HL-60 (cell line): ENCODE results near the gene SLC52A3.
"Not testable (repeated sequence)": the region's sequence is repeated elsewhere in the genome, so short reads cannot be mapped to it uniquely, and the experiment has no call there.

Experiments
- DNase-seq, 2 experiments: peaks; one replicate each; pipeline ENCODE4 v3.0.0-alpha.2; 2010 to 2020; ENCODE audit warnings: low read depth in 1 of 2, low spot score in 1 of 2
- H3K27ac ChIP-seq: fragments of 250-450 bp; sonication (Bioruptor Pico); replicated peaks from 2 replicates; pipeline ENCODE4 v1.5.1; 2020; ENCODE audit warnings: mild to moderate bottlenecking, moderate library complexity
- H3K27me3 ChIP-seq: fragments of 250-450 bp; sonication (Bioruptor Pico); 2 replicates; pipeline ENCODE4 v1.5.1; 2021; ENCODE audit warnings: mild to moderate bottlenecking, moderate library complexity; ENCODE audit not compliant: insufficient read depth, poor library complexity, severe bottlenecking
- H3K4me3 ChIP-seq: replicated peaks from 2 replicates; pipeline ENCODE4 v1.5.1; 2011; ENCODE audit warnings: mild to moderate bottlenecking, control low read depth, low read length; ENCODE audit not compliant: insufficient read depth
- CTCF ChIP-seq: IDR thresholded peaks from one replicate; pipeline ENCODE4 v1.5.1; 2011; ENCODE audit warnings: low read length, control low read depth, inconsistent platforms; ENCODE audit not compliant: insufficient read depth
- GABPA ChIP-seq: IDR thresholded peaks from 2 replicates; pipeline ENCODE4 v1.6.1; 2012; ENCODE audit warnings: low read depth
- POLR2AphosphoS5 ChIP-seq: IDR thresholded peaks from 2 replicates; pipeline ENCODE4 v1.6.1; 2012; ENCODE audit warnings: low read depth
- REST ChIP-seq: IDR thresholded peaks from 2 replicates; pipeline ENCODE4 v1.6.1; 2012; ENCODE audit warnings: low read depth; ENCODE audit not compliant: insufficient replicate concordance
- SPI1 ChIP-seq: IDR thresholded peaks from 2 replicates; pipeline ENCODE4 v1.6.1; 2012; ENCODE audit warnings: low read depth, mild to moderate bottlenecking, borderline replicate concordance

Gene SLC52A3

GRCh38 chr20:813390-813789, 45.1 kb upstream of the SLC52A3 start:
- TF ChIP-seq REST (no peak), CTCF (no peak), SPI1 (no peak), GABPA (no peak), POLR2AphosphoS5 (no peak)
- no peak for DNase-seq
- Histone ChIP-seq H3K4me3 (no peak overlapping the region), H3K27ac (no peak overlapping the region), H3K27me3 (no peaks in the 10 kb centered on the region)

DNA sequence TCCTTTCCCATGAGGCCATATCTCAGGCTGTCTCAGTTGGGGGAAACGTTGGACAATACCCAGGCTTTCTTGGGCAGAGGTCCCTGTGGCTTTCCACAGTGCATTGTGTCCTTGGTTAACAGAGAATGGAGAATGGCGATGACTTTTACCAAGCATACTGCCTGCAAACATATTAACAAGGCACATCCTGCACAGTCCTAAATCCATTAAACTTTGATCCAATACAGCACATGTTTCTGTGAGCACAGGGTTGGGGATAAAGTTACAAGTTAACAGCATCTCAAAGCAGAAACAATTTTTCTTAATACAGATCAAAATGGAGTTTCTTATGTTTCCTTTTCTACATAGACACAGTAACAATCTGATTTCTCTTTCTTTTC, 44.1 kb upstream of the SLC52A3 start:
- not testable (repeated sequence) for DNase-seq, H3K4me3 ChIP-seq, H3K27ac ChIP-seq, H3K27me3 ChIP-seq

- not testable (repeated sequence) for H3K27ac ChIP-seq, DNase-seq, H3K4me3 ChIP-seq, H3K27me3 ChIP-seq
Observed at GRCh38 chr20:811776-812434, 43.6 kb upstream of the SLC52A3 start.

- DNase-seq: no peak
- no peak overlapping the region for H3K4me3 ChIP-seq
- H3K27ac ChIP-seq: no peak overlapping the region
- TF ChIP-seq REST (no peak), CTCF (no peak), SPI1 (no peak), POLR2AphosphoS5 (no peak), GABPA (no peak)
- H3K27me3 ChIP-seq: no peaks in the 10 kb centered on the region
Observed at GRCh38 chr20:805713-806112, 37.4 kb upstream of the SLC52A3 start.

DNA sequence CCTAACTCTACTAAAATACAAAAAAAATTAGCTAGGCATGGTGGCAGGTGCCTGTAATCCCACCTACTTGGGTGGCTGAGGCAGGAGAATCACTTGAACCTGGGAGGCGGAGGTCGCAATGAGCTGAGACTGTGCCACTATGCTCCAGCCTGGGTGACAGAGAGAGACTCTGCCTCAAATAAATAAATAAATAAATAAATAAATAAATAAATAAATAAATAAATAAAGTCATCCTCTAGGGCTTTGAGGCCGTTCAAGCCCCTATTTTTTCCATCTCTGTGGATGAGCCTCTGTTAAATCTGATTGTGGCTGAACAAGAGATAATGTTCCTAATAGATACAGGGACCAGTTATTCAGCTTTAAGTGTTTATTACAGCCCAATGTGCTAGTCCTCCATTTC, 33.4 kb upstream of the SLC52A3 start:
- TF ChIP-seq POLR2AphosphoS5: no peak
- TF ChIP-seq SPI1: no peak
- TF ChIP-seq GABPA: no peak
- no peak for TF ChIP-seq REST
- no peak for TF ChIP-seq CTCF
- no peaks in the 10 kb centered on the region for H3K27me3 ChIP-seq
- DNase-seq: no peak
- H3K27ac ChIP-seq: no peak overlapping the region
- no peak overlapping the region for H3K4me3 ChIP-seq

DNA sequence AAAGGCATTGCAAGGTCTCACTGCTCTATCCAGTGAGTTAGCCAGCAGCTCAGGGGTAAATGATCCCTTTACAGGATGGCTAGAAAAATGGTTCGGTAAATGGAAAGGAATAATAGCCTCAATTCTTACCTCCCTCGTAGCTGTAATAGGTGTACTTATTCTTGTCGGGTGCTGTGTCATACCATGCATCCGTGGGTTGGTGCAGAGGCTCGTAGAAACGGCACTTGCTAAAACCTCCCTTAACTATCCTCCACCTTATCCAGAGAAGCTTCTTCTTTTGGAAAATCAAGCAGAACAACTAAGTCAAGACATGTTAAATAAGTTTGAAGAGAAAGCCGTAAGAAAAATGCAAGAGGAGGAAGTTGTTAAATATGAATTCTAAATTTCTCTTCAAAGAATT, 31.7 kb upstream of the SLC52A3 start:
- not testable (repeated sequence) for H3K27me3 ChIP-seq, H3K27ac ChIP-seq, DNase-seq, H3K4me3 ChIP-seq

DNA sequence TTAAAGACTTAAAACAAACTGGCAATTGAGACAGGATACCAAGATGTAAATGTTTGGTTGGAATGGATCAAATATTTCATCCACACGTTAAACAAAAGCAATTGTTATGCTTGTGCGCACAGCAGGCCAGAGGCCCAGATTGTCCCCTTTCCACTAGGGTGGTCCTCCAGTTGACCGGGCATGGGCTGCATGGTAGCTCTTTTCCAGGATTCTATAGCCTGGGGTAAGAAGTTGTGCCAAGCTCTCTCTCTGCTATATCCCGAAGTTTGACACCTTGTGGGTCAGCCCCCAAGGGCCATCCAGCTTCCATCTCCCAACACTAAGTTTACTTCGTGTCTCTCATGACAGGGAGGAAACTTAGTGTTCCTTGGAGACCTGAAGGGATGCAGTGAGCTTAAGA, 30.4 kb upstream of the SLC52A3 start:
- H3K4me3 ChIP-seq, H3K27ac ChIP-seq, H3K27me3 ChIP-seq, DNase-seq: not testable (repeated sequence)
